PC-3 (cell line): ENCODE data around the gene LACRT.

Experiments used
- EZH2 ChIP-seq: fragments of 300-600 bp; sonication (generic); IDR thresholded peaks from one replicate; pipeline ENCODE4 v1.6.1; 2017; ENCODE audit warnings: antibody characterized with exemption, mild to moderate bottlenecking, low read length; ENCODE audit not compliant: unreplicated experiment
- EZH2phosphoT487 ChIP-seq: fragments of 300-600 bp; sonication (generic); IDR thresholded peaks from 2 replicates; pipeline ENCODE4 v1.6.1; 2018; ENCODE audit warnings: mild to moderate bottlenecking, antibody characterized with exemption, low read length, borderline replicate concordance

- TF ChIP-seq EZH2phosphoT487 (no peak), EZH2 (no peak)
These were observed 25.7 kb upstream of the LACRT start for GRCh38 chr12:54660320-54660962.
